HepG2 (cell line): Measurements from ENCODE around the gene PPDPF. TPM values are rescaled to one million over a fixed set of nuclear protein-coding genes. Genes with fewer than 3 reads are reported as not detected.

Experiments used
- ATAC-seq: fragments of 200-7000 bp; cut with Tn5 transposase; 3 replicates; pipeline ENCODE4 v1.9.1; 2020; ENCODE audit warnings: mild to moderate bottlenecking, moderate library complexity
- BruUV-seq: library from RNA; stranded (reverse); fragments of 400-500 nt; replicated peaks from 2 replicates; lab custom pipeline; 2021; lab: Mats Ljungman, UMichigan
- CTCF ChIA-PET: fragments of 300-600 bp; formaldehyde crosslinking; extraction: SDS; loops from one replicate; lab custom pipeline; 2021; ENCODE audit warnings: low total read pairs, inconsistent platforms, low intra/inter-chr PET ratio; lab: Yijun Ruan, JAX
- POLR2A ChIA-PET: fragments of 350-600 bp; sonication (Branson Sonifier 250); formaldehyde crosslinking; loops from one replicate; lab custom pipeline; 2020; ENCODE audit warnings: antibody characterized with exemption, inconsistent platforms; lab: Yijun Ruan, JAX
- DNase-seq: peaks from one replicate; pipeline ENCODE4 v3.0.0-alpha.2; 2015; ENCODE audit warnings: low spot score
- FAIRE-seq: peaks from 3 replicates; lab custom pipeline; 2011; peaks lifted over from hg19 to GRCh38; lab: Jason Lieb, UNC
- H2AFZ ChIP-seq: one replicate; pipeline ENCODE4 v1.6.1; 2011; ENCODE audit warnings: low read length, inconsistent platforms
- H3K27ac ChIP-seq: fragments of 300-600 bp; 3 replicates; pipeline ENCODE4 v1.8.0; 2011; ENCODE audit warnings: mixed run types, mild to moderate bottlenecking, mixed read lengths, low read length, inconsistent platforms; ENCODE audit not compliant: insufficient read depth; ENCODE audit errors: extremely low read length
- H3K27me3 ChIP-seq, 2 experiments: fragments of 200-600 bp in 1 of 2; 2 replicates in 1 of 2; 3 replicates in 1 of 2; pipeline versions ENCODE4 v1.6.0 to v1.8.0; 2011; ENCODE audit warnings: low read length in 2 of 2, mild to moderate bottlenecking in 2 of 2, moderate library complexity in 2 of 2, inconsistent platforms in 1 of 2; ENCODE audit not compliant: insufficient read depth in 2 of 2, control insufficient read depth in 1 of 2
- H3K36me3 ChIP-seq, 2 experiments: fragments of 200-600 bp in 1 of 2; replicated peaks in 1 of 2; 2 replicates in 1 of 2; 3 replicates in 1 of 2; pipeline versions ENCODE4 v1.5.1 to v1.8.0; 2011; ENCODE audit warnings: low read length in 2 of 2, inconsistent platforms in 1 of 2; ENCODE audit not compliant: insufficient read depth in 2 of 2, control insufficient read depth in 1 of 2
- H3K4me1 ChIP-seq: 2 replicates; pipeline ENCODE4 v1.5.1; 2012; ENCODE audit warnings: low read length, inconsistent platforms; ENCODE audit not compliant: insufficient read depth
- H3K4me2 ChIP-seq: 2 replicates; pipeline ENCODE4 v1.6.0; 2011; ENCODE audit warnings: low read depth, low read length, inconsistent platforms
- H3K4me3 ChIP-seq, 3 experiments: fragments of 200-600 bp in 1 of 3; sonication (generic), shearing (Covaris generic) in 1 of 3; replicated peaks in 1 of 3; 2 replicates each; pipeline ENCODE4 v1.5.1; 2011 to 2016; ENCODE audit warnings: low read length in 3 of 3, inconsistent platforms in 2 of 3, low read depth in 2 of 3, mild to moderate bottlenecking in 2 of 3, control low read depth in 1 of 3, mixed read lengths in 1 of 3; ENCODE audit not compliant: insufficient read depth in 1 of 3
- H3K79me2 ChIP-seq: one replicate; pipeline ENCODE4 v1.6.1; 2011; ENCODE audit warnings: low read length, inconsistent platforms; ENCODE audit not compliant: insufficient read depth
- H3K9ac ChIP-seq: 2 replicates; pipeline ENCODE4 v1.6.0; 2011; ENCODE audit warnings: mild to moderate bottlenecking, low read depth, low read length, inconsistent platforms; ENCODE audit not compliant: insufficient read depth
- H3K9me3 ChIP-seq: 2 replicates; pipeline ENCODE4 v1.5.1; 2012; ENCODE audit warnings: mild to moderate bottlenecking, low read length
- H4K20me1 ChIP-seq: 2 replicates; pipeline ENCODE4 v1.6.0; 2011; ENCODE audit warnings: inconsistent platforms, mild to moderate bottlenecking, low read length, moderate library complexity; ENCODE audit not compliant: insufficient read depth
- EZH2 ChIP-seq: conservative IDR thresholded peaks from 2 replicates; pipeline ENCODE4 v1.6.1; 2012; ENCODE audit warnings: mild to moderate bottlenecking, low read depth, low read length, moderate library complexity
- PCBP1 ChIP-seq: fragments of 200-400 bp; formaldehyde crosslinking; IDR thresholded peaks from 2 replicates; pipeline ENCODE4 v1.6.1; 2017; ENCODE audit warnings: mild to moderate bottlenecking, low read depth, low read length, borderline replicate concordance
- PHF8 ChIP-seq: sonication (generic); formaldehyde crosslinking; IDR thresholded peaks from 2 replicates; pipeline ENCODE4 v1.5.0; 2020; ENCODE audit warnings: missing genetic modification reagents
- TRIM22 ChIP-seq: fragments of 450-650 bp; IDR thresholded peaks from 2 replicates; pipeline ENCODE4 v1.6.1; 2017
- ZNF547 ChIP-seq: sonication (generic); formaldehyde crosslinking; IDR thresholded peaks from 2 replicates; pipeline ENCODE4 v1.5.1; 2020; ENCODE audit warnings: mild to moderate bottlenecking, missing genetic modification reagents
- ZNF768 ChIP-seq: sonication (generic); formaldehyde crosslinking; IDR thresholded peaks from 2 replicates; pipeline ENCODE4 v1.4.0; 2020; ENCODE audit warnings: missing genetic modification reagents
- WGBS: methylation state at CpG from one replicate; pipeline ENCODE4 v1.1.6; 2017; ENCODE audit warnings: low lambda C conversion rate; 5-methylcytosine and 5-hydroxymethylcytosine counted together
- in situ Hi-C: cut with HindIII; loops from 2 replicates; pipeline ENCODE4 v1.10.0; 2017; ENCODE audit warnings: low pct_unique_long_range_greater_than_20kb; ENCODE audit not compliant: extremely low pct_ligation_motif_present
- intact Hi-C: fragments of 100-400 bp; cut with micrococcal nuclease; formaldehyde crosslinking; loops from one replicate; pipeline ENCODE4 v1.10.0; 2022; ENCODE audit not compliant: unreplicated experiment
- polyA plus RNA-seq, 8 experiments: library from polyadenylated mRNA; depleted of rRNA in 3 of 8; stranded (reverse) in 7 of 8; unstranded in 1 of 8; fragments of >200 nt; fragmentation: Illumina TruSeq in 4 of 8; extraction: Trizol in 4 of 8; gene quantifications; 2 replicates each; pipeline versions ENCODE4 v1.2.1 to v1.2.3, GENCODE V29; 2011 to 2016; ENCODE audit warnings: low read depth in 4 of 8, missing spikeins in 1 of 8, mixed read lengths in 1 of 8; ENCODE audit not compliant: insufficient read depth in 1 of 8
- total RNA-seq, 5 experiments: library from RNA; depleted of rRNA; stranded (reverse); fragments of >200 nt; fragmentation: Illumina TruSeq; extraction: Trizol; gene quantifications; 2 replicates each; pipeline ENCODE4 v1.2.3, GENCODE V29; 2016; ENCODE audit warnings: low read depth in 1 of 5
- TF ChIP-seq, protein P1 (sequence below): sonication (generic); formaldehyde crosslinking; IDR thresholded peaks from 2 replicates; pipeline ENCODE4 v1.5.0; 2020; ENCODE audit warnings: missing genetic modification reagents

The PPDPF gene
- total and polyA plus RNA-seq, 2 of the 13 experiments (the other 11 are each of a cell fraction or from before 2014, with no cell fraction given): 1.8 to 7.0 TPM

GRCh38 chr20:63500151-63500901 is 20.2 kb upstream of the PPDPF start:
- ChIA-PET POLR2A (no interaction called here), CTCF (no interaction called here)
- Histone ChIP-seq H3K9ac (no peak overlapping the region), H3K36me3 (no peaks in the 10 kb centered on the region), H3K79me2 (no peaks in the 10 kb centered on the region), H3K9me3 (no peaks in the 10 kb centered on the region), H3K4me3 (no peak overlapping the region), H3K27ac (no peak overlapping the region), H3K27me3 (peaks cover 40 to 87% of the 10 kb centered on the region in 2 experiments), H4K20me1 (peaks cover 4% of the 10 kb centered on the region; the same call in 1 of the 2 replicates), H3K4me2 (no peak overlapping the region), H2AFZ (no peak overlapping the region), H3K4me1 (0 out of 2 replicates have a peak, but pooled peaks cover 5% of the 10 kb centered on the region)
- in situ Hi-C loops (no loop called here), intact Hi-C loops (no loop called here)
- 47% methylated on average over 20 of the region's 24 CpGs for WGBS
- no peak for ATAC-seq
- FAIRE-seq: no peak
- no TSS peak for BruUV-seq
- DNase-seq: no peak
- TF ChIP-seq PHF8: no peak
- TF ChIP-seq PCBP1: peak; percentile 13; the same call in 1 of the 2 replicates

DNA sequence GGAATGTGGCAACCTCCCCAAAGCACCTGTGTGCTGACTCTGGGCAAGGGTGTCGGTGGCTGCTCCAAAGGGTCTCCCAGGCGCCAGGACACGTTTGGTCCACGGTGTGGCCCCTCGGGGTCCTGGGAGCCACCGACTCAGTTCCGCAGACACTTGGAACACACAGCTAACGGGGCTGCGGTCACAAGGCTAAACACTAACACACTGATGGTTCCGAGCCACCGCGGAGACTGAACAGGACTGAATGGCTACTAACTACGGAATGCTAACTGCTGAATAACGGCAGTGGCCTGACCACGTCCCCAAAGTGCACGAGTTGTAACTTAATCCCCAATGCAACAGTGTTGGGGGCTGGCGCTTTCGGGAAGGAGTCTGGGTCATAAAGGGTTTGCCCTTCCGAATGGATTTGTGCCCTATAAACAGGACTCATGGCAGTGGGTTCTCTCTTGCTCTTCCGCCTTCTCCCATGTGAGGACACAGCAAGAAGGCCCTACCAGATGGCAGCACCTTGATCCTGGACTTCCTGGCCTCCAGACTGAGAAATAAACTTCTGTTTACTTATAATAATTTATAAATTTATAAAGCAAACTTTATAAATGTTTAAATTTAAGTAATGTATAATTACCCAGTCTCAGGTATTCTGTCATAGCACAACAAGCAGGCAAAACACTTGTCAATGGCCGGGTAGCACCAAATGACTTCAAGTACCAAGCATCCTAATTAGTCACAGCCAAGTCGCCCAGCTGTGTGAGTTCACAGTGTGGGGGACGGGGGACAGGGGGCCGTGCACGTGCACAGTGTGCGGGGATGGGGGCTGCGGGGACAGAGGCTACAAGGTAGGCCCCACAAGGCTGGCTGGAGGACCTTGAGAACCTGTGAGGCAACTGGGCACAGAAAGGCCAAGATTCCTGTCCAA is 19.4 kb upstream of the PPDPF start:
- no peak overlapping the region for H3K4me2 ChIP-seq
- no TSS peak for BruUV-seq
- 39% methylated on average over 26 of the region's 27 CpGs for WGBS
- TF ChIP-seq EZH2 (0 out of 2 replicates have a peak, but pooled peaks have one; percentile 41), ZNF768 (CRISPR knock-in tag) (peak; percentile 96), ZNF547 (CRISPR knock-in tag) (no peak), TRIM22 (no peak)
- TF ChIP-seq, protein P1, sequence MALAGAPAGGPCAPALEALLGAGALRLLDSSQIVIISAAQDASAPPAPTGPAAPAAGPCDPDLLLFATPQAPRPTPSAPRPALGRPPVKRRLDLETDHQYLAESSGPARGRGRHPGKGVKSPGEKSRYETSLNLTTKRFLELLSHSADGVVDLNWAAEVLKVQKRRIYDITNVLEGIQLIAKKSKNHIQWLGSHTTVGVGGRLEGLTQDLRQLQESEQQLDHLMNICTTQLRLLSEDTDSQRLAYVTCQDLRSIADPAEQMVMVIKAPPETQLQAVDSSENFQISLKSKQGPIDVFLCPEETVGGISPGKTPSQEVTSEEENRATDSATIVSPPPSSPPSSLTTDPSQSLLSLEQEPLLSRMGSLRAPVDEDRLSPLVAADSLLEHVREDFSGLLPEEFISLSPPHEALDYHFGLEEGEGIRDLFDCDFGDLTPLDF: no peak

More for the DNA sequence above, 19.4 kb upstream of the PPDPF start:
- H2AFZ ChIP-seq: no peak overlapping the region
- no peak overlapping the region for H3K4me3 ChIP-seq
- no peak overlapping the region for H3K27ac ChIP-seq
- H4K20me1 ChIP-seq: no peaks in the 10 kb centered on the region; the same call in 1 of the 2 replicates
- CTCF ChIA-PET: no interaction called here
- POLR2A ChIA-PET: no interaction called here
- FAIRE-seq: no peak
- peaks cover 42 to 89% of the 10 kb centered on the region in 2 experiments for H3K27me3 ChIP-seq
- intact Hi-C loops (no loop called here), in situ Hi-C loops (no loop called here)
- 0 out of 2 replicates have a peak, but pooled peaks cover 4% of the 10 kb centered on the region for H3K4me1 ChIP-seq
- H3K9ac ChIP-seq: no peak overlapping the region
- no peaks in the 10 kb centered on the region for H3K36me3 ChIP-seq
- no peaks in the 10 kb centered on the region for H3K9me3 ChIP-seq
- ATAC-seq: no peak
- no peak for DNase-seq
- H3K79me2 ChIP-seq: no peaks in the 10 kb centered on the region
